Liver (tissue), 9 donors: Measurements from ENCODE around the gene PDHA1. TPM values are rescaled to one million over a fixed set of nuclear protein-coding genes. Genes with fewer than 3 reads are reported as not detected.

ENCODE experiments used
- DNase-seq: peaks from one replicate; pipeline ENCODE4 v3.0.0-alpha.2; 2017; ENCODE audit warnings: low spot score
- H3K27ac ChIP-seq, 2 donors: one replicate each; pipeline ENCODE4 v1.7.0; 2013; ENCODE audit warnings: inconsistent platforms in 2 of 2, low read length in 2 of 2, control low read depth in 1 of 2, low read depth in 1 of 2, mild to moderate bottlenecking in 1 of 2
- H3K27me3 ChIP-seq, 4 donors: one replicate each; pipeline versions ENCODE4 v1.6.1 to v1.7.0; 2013; ENCODE audit warnings: low read length in 3 of 4, inconsistent platforms in 1 of 4, mild to moderate bottlenecking in 1 of 4, moderate library complexity in 1 of 4; ENCODE audit not compliant: control insufficient read depth in 4 of 4, insufficient read depth in 4 of 4
- H3K36me3 ChIP-seq, 4 donors: one replicate each; pipeline versions ENCODE4 v1.6.1 to v1.7.0; 2013; ENCODE audit warnings: low read length in 3 of 4, mild to moderate bottlenecking in 3 of 4, low read depth in 1 of 4, moderate library complexity in 1 of 4; ENCODE audit not compliant: control insufficient read depth in 4 of 4, insufficient read depth in 3 of 4
- H3K4me1 ChIP-seq, 4 donors: one replicate each; pipeline versions ENCODE4 v1.6.1 to v1.7.0; 2013; ENCODE audit warnings: low read length in 3 of 4, mild to moderate bottlenecking in 3 of 4, moderate library complexity in 1 of 4; ENCODE audit not compliant: control insufficient read depth in 4 of 4, insufficient read depth in 4 of 4
- H3K4me3 ChIP-seq, 3 donors: one replicate each; pipeline versions ENCODE4 v1.6.1 to v1.7.0; 2013; ENCODE audit warnings: low read length in 3 of 3, control low read depth in 1 of 3, low read depth in 1 of 3, mild to moderate bottlenecking in 1 of 3
- H3K9ac ChIP-seq, 2 donors: one replicate each; pipeline ENCODE4 v1.7.0; 2013; ENCODE audit warnings: low read length in 2 of 2, mild to moderate bottlenecking in 2 of 2, moderate library complexity in 2 of 2, control low read depth in 1 of 2, low read depth in 1 of 2
- H3K9me3 ChIP-seq, 4 donors: one replicate each; pipeline versions ENCODE4 v1.6.1 to v1.7.0; 2013; ENCODE audit warnings: low read length in 3 of 4; ENCODE audit not compliant: control insufficient read depth in 4 of 4
- EGR1 ChIP-seq, 2 donors: IDR thresholded peaks; 2 replicates each; pipeline ENCODE4 v1.6.1; 2016 to 2018; ENCODE audit warnings: antibody characterized with exemption in 2 of 2, low read depth in 2 of 2
- FOXA1 ChIP-seq: IDR thresholded peaks from 2 replicates; pipeline ENCODE4 v1.6.1; 2016; ENCODE audit warnings: antibody characterized with exemption
- FOXA2 ChIP-seq: IDR thresholded peaks from 2 replicates; pipeline ENCODE4 v1.6.1; 2016; ENCODE audit warnings: antibody characterized with exemption
- GABPA ChIP-seq, 2 donors: IDR thresholded peaks in 1 of 2; conservative IDR thresholded peaks in 1 of 2; 2 replicates each; pipeline ENCODE4 v1.6.1; 2016; ENCODE audit warnings: antibody characterized with exemption in 2 of 2, mild to moderate bottlenecking in 1 of 2, moderate library complexity in 1 of 2
- HNF4A ChIP-seq, 2 donors: conservative IDR thresholded peaks; 2 replicates each; pipeline ENCODE4 v1.6.1; 2016; ENCODE audit warnings: antibody characterized with exemption in 2 of 2, mild to moderate bottlenecking in 2 of 2
- HNF4G ChIP-seq: IDR thresholded peaks from 2 replicates; pipeline ENCODE4 v1.6.1; 2016; ENCODE audit warnings: antibody characterized with exemption
- JUND ChIP-seq, 2 donors: IDR thresholded peaks; 2 replicates each; pipeline ENCODE4 v1.6.1; 2016; ENCODE audit warnings: antibody characterized with exemption in 2 of 2
- NR2F2 ChIP-seq: IDR thresholded peaks from 2 replicates; pipeline ENCODE4 v1.6.1; 2016; ENCODE audit warnings: antibody characterized with exemption
- RAD21 ChIP-seq, 2 donors: IDR thresholded peaks; 2 replicates each; pipeline ENCODE4 v1.6.1; 2016; ENCODE audit warnings: antibody characterized with exemption in 2 of 2, mild to moderate bottlenecking in 2 of 2
- RXRA ChIP-seq, 2 donors: IDR thresholded peaks; 2 replicates each; pipeline ENCODE4 v1.6.1; 2017 to 2018; ENCODE audit warnings: antibody characterized with exemption in 2 of 2, mild to moderate bottlenecking in 1 of 2
- SP1 ChIP-seq: IDR thresholded peaks from 2 replicates; pipeline ENCODE4 v1.6.1; 2018; ENCODE audit warnings: antibody characterized with exemption, mild to moderate bottlenecking
- YY1 ChIP-seq: IDR thresholded peaks from 2 replicates; pipeline ENCODE4 v1.6.1; 2016; ENCODE audit warnings: antibody characterized with exemption, mild to moderate bottlenecking
- ZBTB33 ChIP-seq: IDR thresholded peaks from 2 replicates; pipeline ENCODE4 v1.6.1; 2016; ENCODE audit warnings: antibody characterized with exemption
- WGBS: extraction: QIAGEN DNeasy Blood & Tissue Kit; methylation state at CpG from one replicate; pipeline ENCODE4 v1.1.7; 2013; 5-methylcytosine and 5-hydroxymethylcytosine counted together
- polyA plus RNA-seq, 2 donors: library from polyadenylated mRNA; stranded (reverse) in 1 of 2; unstranded in 1 of 2; fragments of 200-250 nt in 1 of 2; fragments of >200 nt in 1 of 2; fragmentation: Nextera tagmentation in 1 of 2; extraction: Ambion mirVana in 1 of 2; gene quantifications; one replicate each; pipeline versions ENCODE4 v1.2.1 to v1.2.3, GENCODE V29; 2013 to 2015
- total RNA-seq, 2 donors: library from RNA; depleted of rRNA; stranded (reverse); fragments of >200 nt; gene quantifications; one replicate each; pipeline ENCODE4 v1.2.3, GENCODE V29; 2014
- TF ChIP-seq, protein P1 (sequence below): fragments of 150-350 bp; IDR thresholded peaks from 2 replicates; pipeline ENCODE4 v1.5.1; 2017; ENCODE audit warnings: improper control_type of control experiment, low read depth, low read length; ENCODE audit not compliant: missing input control
- TF ChIP-seq, protein P2 (sequence below): IDR thresholded peaks from 2 replicates; pipeline ENCODE4 v1.6.1; 2016; ENCODE audit warnings: antibody characterized with exemption
- TF ChIP-seq, protein P3 (sequence below): IDR thresholded peaks from 2 replicates; pipeline ENCODE4 v1.6.1; 2016; ENCODE audit warnings: antibody characterized with exemption
- donor health status: healthy.
- donor health status: healthy.
- donor health status: healthy.
- donor health status: healthy.
- donor health status: healthy.

Gene PDHA1
- total and polyA plus RNA-seq, 4 donors: 63.5 to 153 (median 129) TPM

- TF ChIP-seq, protein P1, sequence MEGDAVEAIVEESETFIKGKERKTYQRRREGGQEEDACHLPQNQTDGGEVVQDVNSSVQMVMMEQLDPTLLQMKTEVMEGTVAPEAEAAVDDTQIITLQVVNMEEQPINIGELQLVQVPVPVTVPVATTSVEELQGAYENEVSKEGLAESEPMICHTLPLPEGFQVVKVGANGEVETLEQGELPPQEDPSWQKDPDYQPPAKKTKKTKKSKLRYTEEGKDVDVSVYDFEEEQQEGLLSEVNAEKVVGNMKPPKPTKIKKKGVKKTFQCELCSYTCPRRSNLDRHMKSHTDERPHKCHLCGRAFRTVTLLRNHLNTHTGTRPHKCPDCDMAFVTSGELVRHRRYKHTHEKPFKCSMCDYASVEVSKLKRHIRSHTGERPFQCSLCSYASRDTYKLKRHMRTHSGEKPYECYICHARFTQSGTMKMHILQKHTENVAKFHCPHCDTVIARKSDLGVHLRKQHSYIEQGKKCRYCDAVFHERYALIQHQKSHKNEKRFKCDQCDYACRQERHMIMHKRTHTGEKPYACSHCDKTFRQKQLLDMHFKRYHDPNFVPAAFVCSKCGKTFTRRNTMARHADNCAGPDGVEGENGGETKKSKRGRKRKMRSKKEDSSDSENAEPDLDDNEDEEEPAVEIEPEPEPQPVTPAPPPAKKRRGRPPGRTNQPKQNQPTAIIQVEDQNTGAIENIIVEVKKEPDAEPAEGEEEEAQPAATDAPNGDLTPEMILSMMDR: no peak
- no peak for TF ChIP-seq SP1
These were observed 29.7 kb downstream of the PDHA1 start (continued) for GRCh38 chrX:19373351-19373891.

DNA sequence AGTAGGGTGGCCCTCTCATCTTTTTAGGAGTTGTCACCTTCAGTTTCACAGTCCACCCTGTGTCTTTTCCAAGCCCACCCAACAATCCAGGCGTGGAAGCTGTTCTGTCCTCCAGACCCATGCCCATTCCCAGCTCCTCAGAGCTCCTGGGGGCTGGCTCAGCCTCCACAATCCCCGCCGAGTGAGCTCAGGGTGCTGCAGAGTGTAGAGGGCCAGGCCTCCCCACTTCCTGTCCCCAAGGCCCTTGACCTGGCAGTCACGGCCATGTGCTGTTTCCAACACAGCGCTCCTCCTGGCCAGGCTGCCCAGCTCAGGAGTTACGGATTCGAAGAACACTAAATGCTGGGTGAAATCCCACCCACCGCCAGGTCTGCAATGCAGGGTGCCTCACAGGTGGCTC, 31.8 kb downstream of the PDHA1 start:
- Histone ChIP-seq H3K27me3 (no peaks in the 10 kb centered on the region), H3K27ac (no peak overlapping the region), H3K9ac (no peak overlapping the region), H3K4me3 (no peak overlapping the region), H3K36me3 (no peaks in the 10 kb centered on the region), H3K4me1 (peaks cover 0 to 6% (median 3%) of the 10 kb centered on the region in 4 donors), H3K9me3 (no peaks in the 10 kb centered on the region)
- no peak for DNase-seq
- 83% methylated on average over 8 of the region's 8 CpGs for WGBS
- TF ChIP-seq RXRA (IDR thresholded peaks at IDR 0.05) (peak in 1 of 2 donors; percentile 7), SP1 (no peak)

DNA sequence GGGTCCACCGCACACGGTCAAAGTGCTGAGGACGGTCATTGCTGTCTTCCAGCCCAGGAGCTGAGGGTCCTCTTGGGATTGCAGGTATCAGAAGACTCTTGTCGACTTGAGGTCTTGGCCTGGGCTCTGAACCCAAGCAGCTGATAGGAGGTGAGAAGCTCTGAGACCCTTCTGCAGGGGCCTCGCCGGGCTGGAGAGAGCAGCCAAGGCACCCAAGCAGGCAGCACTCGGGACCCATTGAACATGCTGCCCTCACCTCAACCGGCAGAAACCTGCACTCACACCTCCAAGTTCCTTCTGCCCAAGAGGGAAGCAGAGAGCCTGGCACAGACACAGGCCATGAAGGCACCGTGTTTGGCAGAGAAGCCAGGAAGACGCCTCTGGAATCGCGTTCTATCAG, 34.1 kb downstream of the PDHA1 start:
- 97% methylated on average over 12 of the region's 12 CpGs for WGBS
- Histone ChIP-seq H3K4me1 (peaks cover 0 to under 1% (median under 1%) of the 10 kb centered on the region in 4 donors), H3K27me3 (peaks cover 0 to 2% (median 0%) of the 10 kb centered on the region in 4 donors), H3K9me3 (no peaks in the 10 kb centered on the region), H3K27ac (no peak overlapping the region), H3K9ac (no peak overlapping the region), H3K36me3 (no peaks in the 10 kb centered on the region), H3K4me3 (no peak overlapping the region)
- TF ChIP-seq SP1: no peak
- no peak for TF ChIP-seq HNF4G
- no peak for TF ChIP-seq NR2F2
- TF ChIP-seq YY1: no peak
- no peak for TF ChIP-seq GABPA (IDR thresholded peaks at IDR 0.05 in 1 of 2, conservative IDR thresholded peaks at IDR 0.05 in 1 of 2)
- TF ChIP-seq RXRA (IDR thresholded peaks at IDR 0.05): no peak
- no peak for TF ChIP-seq EGR1 (IDR thresholded peaks at IDR 0.05; ENCODE audit: low read depth in 2 of 2)
- TF ChIP-seq, protein P2, sequence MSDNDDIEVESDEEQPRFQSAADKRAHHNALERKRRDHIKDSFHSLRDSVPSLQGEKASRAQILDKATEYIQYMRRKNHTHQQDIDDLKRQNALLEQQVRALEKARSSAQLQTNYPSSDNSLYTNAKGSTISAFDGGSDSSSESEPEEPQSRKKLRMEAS: no peak
- TF ChIP-seq FOXA2: no peak
- DNase-seq: no peak

- peaks cover 0 to 2% (median 0%) of the 10 kb centered on the region in 4 donors for H3K27me3 ChIP-seq
- DNase-seq: no peak
- 95% methylated on average over 9 of the region's 9 CpGs for WGBS
- TF ChIP-seq JUND (IDR thresholded peaks at IDR 0.05): no peak
- TF ChIP-seq, protein P2: no peak
- no peak for TF ChIP-seq ZBTB33
- no peak for TF ChIP-seq NR2F2
- no peak for TF ChIP-seq HNF4G
- no peak for TF ChIP-seq RXRA (IDR thresholded peaks at IDR 0.05)
- no peak for TF ChIP-seq GABPA (IDR thresholded peaks at IDR 0.05 in 1 of 2, conservative IDR thresholded peaks at IDR 0.05 in 1 of 2)
- no peak for TF ChIP-seq HNF4A (conservative IDR thresholded peaks at IDR 0.05)
- no peak for TF ChIP-seq EGR1 (IDR thresholded peaks at IDR 0.05; ENCODE audit: low read depth in 2 of 2)
- no peak for TF ChIP-seq FOXA2
- no peak for TF ChIP-seq FOXA1
- TF ChIP-seq, protein P3, sequence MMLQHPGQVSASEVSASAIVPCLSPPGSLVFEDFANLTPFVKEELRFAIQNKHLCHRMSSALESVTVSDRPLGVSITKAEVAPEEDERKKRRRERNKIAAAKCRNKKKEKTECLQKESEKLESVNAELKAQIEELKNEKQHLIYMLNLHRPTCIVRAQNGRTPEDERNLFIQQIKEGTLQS: no peak
- no peak for TF ChIP-seq RAD21 (IDR thresholded peaks at IDR 0.05)
- TF ChIP-seq, protein P1: no peak
These were observed 37.6 kb downstream of the PDHA1 start for GRCh38 chrX:19381326-19381725.

More at GRCh38 chrX:19381326-19381725, 37.6 kb downstream of the PDHA1 start:
- no peaks in the 10 kb centered on the region for H3K36me3 ChIP-seq
- no peak overlapping the region for H3K9ac ChIP-seq
- no peaks in the 10 kb centered on the region for H3K4me1 ChIP-seq
- H3K9me3 ChIP-seq: peaks cover 0 to 3% (median 0%) of the 10 kb centered on the region in 4 donors
- H3K27ac ChIP-seq: no peak overlapping the region
- H3K4me3 ChIP-seq: no peak overlapping the region
